ENCODE results near the gene PLCL1.

GRCh38 chr2:198059800-198060199 lies 255.4 kb downstream of the PLCL1 start:
- TF ChIP-seq POLR2A (IDR thresholded peaks at IDR 0.05), result no peak
- TF ChIP-seq CTCF (IDR thresholded peaks at IDR 0.05), result no peak
- TF ChIP-seq EP300 (IDR thresholded peaks at IDR 0.05), result no peak
